Common myeloid progenitor, CD34-positive (primary cell): ENCODE measurements around the gene TMEM235.

Experiments used
- CTCF ChIA-PET: fragments of 350-600 bp; sonication (Branson Sonifier 250); formaldehyde crosslinking; loops from one replicate; lab custom pipeline; 2021; ENCODE audit warnings: antibody characterized with exemption; lab: Charles Lee
- POLR2A ChIA-PET: fragments of 350-600 bp; sonication (Branson Sonifier 250); formaldehyde crosslinking; loops from one replicate; lab custom pipeline; 2021; ENCODE audit warnings: antibody characterized with exemption; lab: Charles Lee
- DNase-seq, 3 donors: peaks; one replicate each; pipeline versions ENCODE4 v3.0.0 to v3.0.0-alpha.2; 2013
- H3K27ac ChIP-seq, 2 experiments: 1 replicate in 1 of 2; 2 replicates in 1 of 2; pipeline ENCODE4 v1.7.0; 2013; ENCODE audit warnings: inconsistent platforms in 2 of 2, low read length in 2 of 2, mild to moderate bottlenecking in 2 of 2, low read depth in 1 of 2, moderate library complexity in 1 of 2; ENCODE audit not compliant: severe bottlenecking in 2 of 2, insufficient read depth in 1 of 2, poor library complexity in 1 of 2
- H3K27me3 ChIP-seq, 5 experiments: replicated peaks in 2 of 5; 1 replicate in 3 of 5; 2 replicates in 2 of 5; pipeline versions ENCODE4 v1.6.1 to v1.7.0; 2013; ENCODE audit warnings: low read length in 4 of 5, mild to moderate bottlenecking in 2 of 5, moderate library complexity in 2 of 5, inconsistent platforms in 1 of 5; ENCODE audit not compliant: insufficient read depth in 5 of 5, control insufficient read depth in 4 of 5
- H3K36me3 ChIP-seq, 4 experiments: 1 replicate in 2 of 4; 2 replicates in 2 of 4; pipeline versions ENCODE4 v1.6.1 to v1.7.0; 2013; ENCODE audit warnings: low read length in 3 of 4, control low read depth in 1 of 4, mild to moderate bottlenecking in 1 of 4; ENCODE audit not compliant: control insufficient read depth in 4 of 4, insufficient read depth in 4 of 4
- H3K4me1 ChIP-seq, 4 experiments: 1 replicate in 3 of 4; 2 replicates in 1 of 4; pipeline versions ENCODE4 v1.6.1 to v1.7.1; 2013; ENCODE audit warnings: low read length in 3 of 4, mild to moderate bottlenecking in 3 of 4, control low read depth in 1 of 4, inconsistent platforms in 1 of 4, moderate library complexity in 1 of 4; ENCODE audit not compliant: control insufficient read depth in 4 of 4, insufficient read depth in 4 of 4; ENCODE audit errors: control extremely low read depth in 1 of 4
- H3K4me3 ChIP-seq, 7 experiments: 1 replicate in 4 of 7; 2 replicates in 3 of 7; pipeline versions ENCODE4 v1.5.1 to v1.7.0; 2013; ENCODE audit warnings: mild to moderate bottlenecking in 7 of 7, low read length in 6 of 7, moderate library complexity in 6 of 7, inconsistent platforms in 2 of 7, low read depth in 2 of 7, control low read depth in 1 of 7; ENCODE audit not compliant: insufficient read depth in 4 of 7, control insufficient read depth in 1 of 7; ENCODE audit errors: extremely low read depth in 1 of 7
- H3K9me3 ChIP-seq, 5 experiments: 1 replicate in 4 of 5; 2 replicates in 1 of 5; pipeline versions ENCODE4 v1.6.1 to v1.7.1; 2013; ENCODE audit warnings: low read length in 4 of 5, mild to moderate bottlenecking in 2 of 5, inconsistent platforms in 1 of 5, low read depth in 1 of 5, moderate library complexity in 1 of 5; ENCODE audit not compliant: control insufficient read depth in 4 of 5, insufficient read depth in 2 of 5; ENCODE audit errors: control extremely low read depth in 1 of 5
- WGBS: methylation state at CpG from one replicate; pipeline ENCODE4 v1.1.5; 2013; ENCODE audit not compliant: insufficient coverage; 5-methylcytosine and 5-hydroxymethylcytosine counted together

TMEM235 gene

DNA sequence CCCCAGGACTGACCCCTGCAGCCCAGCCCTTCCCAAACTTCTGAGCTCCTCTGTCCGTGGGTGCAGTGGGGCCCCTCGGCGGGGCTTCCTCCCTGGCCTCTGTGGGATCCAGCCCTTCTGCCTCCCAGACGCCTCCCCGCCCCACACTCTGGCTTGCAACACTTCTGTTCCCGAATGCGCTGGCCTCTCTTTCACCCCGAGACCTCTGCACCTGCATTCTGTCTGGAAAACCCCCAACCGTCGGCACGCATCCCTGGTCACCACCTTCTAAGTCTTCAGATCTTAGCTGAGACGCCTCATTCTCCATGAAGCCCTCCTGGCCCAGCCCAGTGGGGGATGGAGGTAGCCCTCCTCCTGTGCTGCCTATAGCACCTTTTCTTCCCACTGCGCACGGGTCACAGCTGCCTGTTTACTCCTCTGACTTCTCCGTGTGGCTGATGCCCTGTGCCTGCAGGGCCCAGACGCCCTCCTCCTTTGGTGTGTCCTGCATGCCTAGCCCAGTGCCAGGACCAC is 26.4 kb downstream of the TMEM235 start:
- ChIA-PET POLR2A (interaction anchor here (0.6 to 2.4 kb wide), 6 partner anchors 15 to 159 kb away, joined by 3 to 12 read pairs (median 4); partner anchors contain the start of gene SOCS3), CTCF (interaction anchor here (0.8 to 1.6 kb wide), 5 partner anchors 10 to 164 kb away, joined by 3 to 5 read pairs (median 3); no protein-coding TSS in a partner anchor)
- peak overlapping the region; percentile 66 to 91 for H3K27ac ChIP-seq
- no peaks in the 10 kb centered on the region for H3K36me3 ChIP-seq
- peaks cover 19 to 89% (median 89%) of the 10 kb centered on the region in 4 experiments for H3K4me1 ChIP-seq
- H3K27me3 ChIP-seq, result no peaks in the 10 kb centered on the region
- peak; percentile 54 to 83 (median 83) for DNase-seq
- 0% methylated on average over 14 of the region's 16 CpGs for WGBS
- peak overlapping the region in 5 of 7 experiments; percentile 4 to 56 (median 53) for H3K4me3 ChIP-seq
- no peaks in the 10 kb centered on the region for H3K9me3 ChIP-seq

DNA sequence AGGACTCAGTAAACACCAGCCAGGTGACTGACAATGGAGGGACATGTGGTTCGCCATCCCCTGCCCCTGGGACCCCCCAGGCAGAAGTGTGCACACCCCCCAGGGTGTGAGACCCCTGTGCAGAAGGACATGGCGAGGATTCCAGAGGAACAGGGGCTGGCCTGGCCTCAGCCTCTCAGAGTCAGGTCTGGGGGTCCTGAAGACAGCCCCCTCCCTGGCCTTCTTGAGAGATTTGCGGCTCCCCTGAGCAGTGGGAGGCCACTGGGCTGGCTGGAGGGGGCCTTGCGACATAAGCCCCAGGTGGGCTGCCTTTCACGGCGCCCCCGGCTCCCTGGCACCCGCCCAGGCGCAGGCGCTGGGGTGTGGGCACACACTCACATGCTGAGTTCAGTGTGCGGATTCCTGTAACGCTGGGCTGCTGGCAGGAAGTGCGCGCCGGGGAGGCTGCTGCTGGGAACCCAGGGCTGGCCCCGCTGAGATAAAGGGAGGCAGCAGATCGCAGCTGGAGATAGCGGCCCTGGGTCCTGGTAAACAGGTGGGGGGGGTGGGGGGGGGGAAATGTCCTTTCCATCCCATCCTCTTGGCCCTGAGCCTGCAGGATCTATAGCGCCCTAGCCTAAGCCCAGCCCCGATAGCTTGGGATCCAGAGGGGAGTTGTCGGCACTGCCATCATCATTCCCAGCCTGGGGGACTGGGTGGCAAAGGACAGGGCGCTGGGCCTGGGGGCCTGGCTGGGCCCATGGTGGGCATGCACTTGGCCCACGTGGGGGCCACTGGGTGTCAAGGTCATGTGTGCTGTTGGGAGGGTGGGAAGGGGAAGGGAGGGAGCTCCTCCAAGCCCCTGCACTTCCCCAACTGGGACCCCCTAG is 27.1 kb downstream of the TMEM235 start:
- peaks cover 19 to 91% (median 90%) of the 10 kb centered on the region in 4 experiments for H3K4me1 ChIP-seq
- H3K9me3 ChIP-seq, result no peaks in the 10 kb centered on the region
- peak overlapping the region; percentile 66 to 91 for H3K27ac ChIP-seq
- WGBS, result under 1% methylated on average over 15 of the region's 23 CpGs
- ChIA-PET POLR2A (interaction anchor here (1.0 to 2.4 kb wide), 6 partner anchors 14 to 158 kb away, joined by 3 to 12 read pairs (median 4); partner anchors contain the start of gene SOCS3), CTCF (interaction anchor here (1.1 to 1.6 kb wide), 4 partner anchors 10 to 32 kb away, joined by 3 to 5 read pairs (median 4); no protein-coding TSS in a partner anchor)
- no peaks in the 10 kb centered on the region for H3K27me3 ChIP-seq
- DNase-seq, result peak; percentile 82 to 96 (median 93)
- H3K36me3 ChIP-seq, result no peaks in the 10 kb centered on the region
- peak overlapping the region in 5 of 7 experiments; percentile 4 to 56 (median 53) for H3K4me3 ChIP-seq

DNA sequence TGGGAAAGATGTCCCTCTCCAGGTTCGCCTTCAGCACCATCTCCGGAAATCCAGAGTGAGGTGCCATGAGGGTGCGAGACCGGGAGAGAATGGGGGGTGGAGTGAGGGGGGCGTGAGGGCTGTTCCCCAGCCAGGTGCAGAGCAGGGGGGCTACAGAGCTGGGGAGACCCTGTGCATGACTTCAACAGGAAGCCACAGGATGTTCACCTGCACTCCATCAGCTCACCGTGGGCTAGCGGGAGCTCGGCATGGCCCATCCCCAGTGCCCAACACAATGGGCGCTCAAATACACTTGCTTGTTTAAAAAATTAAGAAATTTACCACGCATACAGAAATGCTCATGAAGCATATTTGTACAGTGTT is 27.7 kb downstream of the TMEM235 start:
- Histone ChIP-seq H3K27me3 (no peaks in the 10 kb centered on the region), H3K36me3 (no peaks in the 10 kb centered on the region), H3K4me3 (peak overlapping the region in 3 of 7 experiments; percentile 50 to 56 (median 53)), H3K27ac (peak overlapping the region; percentile 46 to 91), H3K9me3 (no peaks in the 10 kb centered on the region), H3K4me1 (peaks cover 16 to 91% (median 90%) of the 10 kb centered on the region in 4 experiments)
- peak in 1 of 3 donors; percentile 22 for DNase-seq
- WGBS, result 43% methylated on average over 4 of the region's 10 CpGs
- POLR2A ChIA-PET, result interaction anchor here (1.0 to 2.4 kb wide), 3 partner anchors 19 to 157 kb away, joined by 3 to 12 read pairs (median 4); partner anchors contain the start of gene SOCS3
- CTCF ChIA-PET, result interaction anchor here (1.2 to 1.3 kb wide), 2 partner anchors 9 to 32 kb away, joined by 3 read pairs; no protein-coding TSS in a partner anchor

DNA sequence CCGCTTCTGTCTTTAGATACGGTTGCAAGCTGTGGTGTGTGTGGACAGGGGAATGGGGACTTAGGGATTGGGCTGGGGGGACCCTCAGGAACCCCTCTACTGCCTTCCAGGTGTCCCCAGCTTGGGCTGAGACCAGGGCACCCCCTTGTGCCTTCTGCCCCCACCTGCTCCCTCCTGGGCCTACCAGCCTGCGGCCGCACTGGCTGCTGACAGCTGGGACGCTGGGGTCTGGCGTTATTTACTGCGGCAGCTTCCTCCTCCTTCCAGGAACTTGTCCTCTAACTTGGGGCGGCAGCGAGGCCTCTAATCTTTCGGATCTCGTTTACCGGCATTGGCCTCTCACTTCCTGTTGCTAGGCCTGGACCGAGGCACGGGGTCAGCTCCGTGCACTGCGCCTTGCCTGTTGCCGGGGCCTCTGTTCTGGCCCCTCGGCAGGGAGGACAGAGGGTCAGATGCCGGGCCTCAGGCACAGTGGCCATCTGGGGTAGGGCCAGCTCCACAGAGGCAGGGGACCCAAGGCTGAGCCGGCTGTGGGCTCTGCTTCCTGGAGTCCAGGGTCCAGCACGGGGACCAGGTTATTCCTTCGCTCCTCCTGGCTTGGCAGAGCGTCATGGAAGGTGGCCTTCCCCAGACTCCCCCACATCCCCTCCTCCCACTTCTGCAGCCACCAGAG is 31.8 kb downstream of the TMEM235 start:
- no peaks in the 10 kb centered on the region for H3K9me3 ChIP-seq
- no peaks in the 10 kb centered on the region for H3K36me3 ChIP-seq
- CTCF ChIA-PET, result interaction anchor here (1.0 to 3.4 kb wide), 4 partner anchors 10 to 16 kb away, joined by 3 to 14 read pairs (median 4); no protein-coding TSS in a partner anchor
- H3K4me1 ChIP-seq, result peaks cover 6 to 93% (median 79%) of the 10 kb centered on the region in 4 experiments
- H3K27me3 ChIP-seq, result no peaks in the 10 kb centered on the region
- DNase-seq, result peak; percentile 55 to 83 (median 75)
- POLR2A ChIA-PET, result interaction anchor here (1.0 to 1.5 kb wide), 3 partner anchors 8 to 12 kb away, joined by 3 to 10 read pairs (median 7); no protein-coding TSS in a partner anchor
- H3K4me3 ChIP-seq, result peak overlapping the region in 3 of 7 experiments; percentile 21 to 45 (median 42)
- H3K27ac ChIP-seq, result peak overlapping the region; percentile 72 to 88
- WGBS, result 3% methylated on average over 19 of the region's 23 CpGs

DNA sequence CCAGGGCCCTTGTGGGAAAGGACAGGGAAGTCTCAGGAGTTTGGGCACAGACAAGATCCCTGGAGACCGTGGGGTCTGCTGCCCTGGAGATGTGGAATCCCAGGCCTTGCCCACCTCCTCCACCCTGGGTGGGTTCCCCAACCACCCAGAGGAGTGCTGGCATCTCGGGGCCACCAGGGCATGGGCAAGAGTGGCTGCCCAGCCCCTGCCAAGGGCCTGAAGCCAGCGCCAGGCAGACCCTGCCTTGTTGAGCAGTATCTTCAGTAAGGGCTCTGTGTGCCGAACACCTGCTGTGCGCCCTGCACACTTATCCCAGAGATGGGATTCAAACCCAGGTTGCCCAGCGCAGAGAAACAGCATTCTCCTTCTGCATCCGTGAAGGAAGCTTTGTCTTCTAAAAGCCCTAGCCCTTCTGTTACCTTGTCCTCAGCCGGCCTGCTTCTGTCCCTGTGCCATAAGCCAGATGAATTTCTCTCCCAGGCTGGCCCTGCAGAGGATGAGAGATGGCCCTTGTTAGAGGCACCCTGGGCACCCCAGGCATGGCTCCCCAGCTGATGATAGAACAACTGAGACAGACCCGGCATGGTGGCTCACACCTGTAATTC is 32.4 kb downstream of the TMEM235 start:
- Histone ChIP-seq H3K9me3 (no peaks in the 10 kb centered on the region), H3K4me3 (peak overlapping the region in 1 of 7 experiments; percentile 45), H3K36me3 (no peaks in the 10 kb centered on the region), H3K27ac (peak overlapping the region; percentile 72 to 88), H3K4me1 (peaks cover 6 to 92% (median 76%) of the 10 kb centered on the region in 4 experiments), H3K27me3 (no peaks in the 10 kb centered on the region)
- 94% methylated on average over 8 of the region's 9 CpGs for WGBS
- ChIA-PET CTCF (interaction anchor here (1.9 to 3.4 kb wide), 2 partner anchors 11 to 13 kb away, joined by 6 to 14 read pairs; no protein-coding TSS in a partner anchor), POLR2A (interaction anchor here (1.2 to 1.5 kb wide), 2 partner anchors 9 to 13 kb away, joined by 7 to 10 read pairs; no protein-coding TSS in a partner anchor)
- no peak for DNase-seq

DNA sequence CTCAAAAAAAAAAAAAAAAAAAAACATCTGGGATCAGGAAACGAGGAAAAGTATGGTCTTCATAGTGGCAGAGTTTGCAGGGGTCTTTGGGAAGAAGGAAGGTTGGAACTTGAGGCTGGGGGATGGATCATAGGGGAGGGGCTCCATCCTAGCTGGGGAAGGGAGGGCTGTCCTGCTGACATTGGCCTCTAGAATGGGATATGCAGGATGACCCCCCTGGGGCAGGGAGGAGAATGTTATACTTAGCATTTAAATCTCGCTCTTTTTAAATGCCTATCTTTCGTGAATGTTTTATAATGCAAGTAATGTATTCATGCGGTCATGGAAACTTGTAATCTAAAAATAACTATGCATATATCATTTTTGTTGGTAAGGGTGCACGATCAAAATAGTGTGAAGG is 33.2 kb downstream of the TMEM235 start:
- no peak overlapping the region for H3K27ac ChIP-seq
- H3K9me3 ChIP-seq, result no peaks in the 10 kb centered on the region
- POLR2A ChIA-PET, result no interaction called here
- H3K36me3 ChIP-seq, result no peaks in the 10 kb centered on the region
- CTCF ChIA-PET, result no interaction called here
- no peaks in the 10 kb centered on the region for H3K27me3 ChIP-seq
- no peak for DNase-seq
- WGBS, result 94% methylated on average over 2 of the region's 5 CpGs
- peaks cover 6 to 92% (median 76%) of the 10 kb centered on the region in 4 experiments for H3K4me1 ChIP-seq
- no peak overlapping the region for H3K4me3 ChIP-seq
